Esophagus squamous epithelium (tissue), 4 donors: ENCODE measurements around the gene KIAA0513.

Source experiments
- CTCF ChIP-seq, 6 experiments: fragments of 450-650 bp in 4 of 6; fragments of 200-600 bp in 2 of 6; sonication (generic) in 2 of 6; IDR thresholded peaks; one replicate each; pipeline ENCODE4 v1.5.1; 2016 to 2019; ENCODE audit warnings: antibody characterized with exemption in 6 of 6, mild to moderate bottlenecking in 4 of 6, moderate library complexity in 4 of 6
- POLR2A ChIP-seq, 4 donors: fragments of 450-650 bp; IDR thresholded peaks; one replicate each; pipeline ENCODE4 v1.6.1; 2017; ENCODE audit warnings: antibody characterized with exemption in 4 of 4, mild to moderate bottlenecking in 4 of 4, moderate library complexity in 3 of 4

GRCh38 chr16:85078952-85079351, 51.4 kb downstream of the KIAA0513 start:
- TF ChIP-seq CTCF (IDR thresholded peaks at IDR 0.05) (no peak), POLR2A (IDR thresholded peaks at IDR 0.05) (no peak)
